Keratinocyte (primary cell): ENCODE data around the gene AGR2. TPM values are rescaled to one million over a fixed set of nuclear protein-coding genes. Genes with fewer than 3 reads are reported as not detected.
A peak's percentile ranks its signal among the peaks of the same experiment; 100 is the strongest.

Experiments used
- DNase-seq: peaks from one replicate; pipeline ENCODE4 v3.0.0-alpha.2; 2011; ENCODE audit warnings: low read depth, missing footprints, low spot score
- FAIRE-seq: peaks from 2 replicates; lab custom pipeline; 2011; peaks lifted over from hg19 to GRCh38; lab: Jason Lieb, UNC
- H2AFZ ChIP-seq: 2 replicates; pipeline ENCODE4 v1.6.0; 2012; ENCODE audit warnings: low read length, control low read depth, inconsistent platforms; ENCODE audit not compliant: control insufficient read depth
- H3K27ac ChIP-seq: 2 replicates; pipeline ENCODE4 v1.5.1; 2011; ENCODE audit warnings: low read length; ENCODE audit not compliant: control insufficient read depth, insufficient read depth
- H3K27me3 ChIP-seq: 3 replicates; pipeline ENCODE4 v1.6.0; 2011; ENCODE audit warnings: low read length; ENCODE audit not compliant: control insufficient read depth, insufficient read depth; ENCODE audit errors: extremely low read depth
- H3K36me3 ChIP-seq, 2 experiments: 2 replicates in 1 of 2; 3 replicates in 1 of 2; pipeline ENCODE4 v1.5.1; 2011; ENCODE audit warnings: low read length in 2 of 2, mild to moderate bottlenecking in 1 of 2; ENCODE audit not compliant: control insufficient read depth in 2 of 2, insufficient read depth in 2 of 2; ENCODE audit errors: extremely low read depth in 1 of 2
- H3K4me1 ChIP-seq: 3 replicates; pipeline ENCODE4 v1.5.1; 2011; ENCODE audit warnings: low read length; ENCODE audit not compliant: control insufficient read depth, insufficient read depth; ENCODE audit errors: extremely low read depth
- H3K4me2 ChIP-seq: 3 replicates; pipeline ENCODE4 v1.6.0; 2011; ENCODE audit warnings: low read depth, low read length; ENCODE audit not compliant: control insufficient read depth, insufficient read depth; ENCODE audit errors: extremely low read depth
- H3K4me3 ChIP-seq, 3 experiments: fragments of 200-600 bp in 1 of 3; sonication (generic) in 1 of 3; 2 replicates in 2 of 3; 3 replicates in 1 of 3; pipeline ENCODE4 v1.5.1; 2011 to 2016; ENCODE audit warnings: low read length in 3 of 3, mild to moderate bottlenecking in 3 of 3, control low read depth in 2 of 3, inconsistent platforms in 1 of 3, low read depth in 1 of 3, mixed read lengths in 1 of 3, mixed run types in 1 of 3, moderate library complexity in 1 of 3; ENCODE audit not compliant: control insufficient read depth in 2 of 3, insufficient read depth in 2 of 3; ENCODE audit errors: extremely low read depth in 1 of 3
- H3K79me2 ChIP-seq: 2 replicates; pipeline ENCODE4 v1.6.0; 2012; ENCODE audit warnings: low read length; ENCODE audit not compliant: control insufficient read depth, insufficient read depth
- H3K9ac ChIP-seq: 3 replicates; pipeline ENCODE4 v1.6.0; 2011; ENCODE audit warnings: low read length; ENCODE audit not compliant: control insufficient read depth, insufficient read depth; ENCODE audit errors: extremely low read depth
- H3K9me1 ChIP-seq: 3 replicates; pipeline ENCODE4 v1.6.0; 2011; ENCODE audit warnings: low read length; ENCODE audit not compliant: control insufficient read depth, insufficient read depth; ENCODE audit errors: extremely low read depth
- H3K9me3 ChIP-seq: 2 replicates; pipeline ENCODE4 v1.5.1; 2012; ENCODE audit warnings: low read depth, low read length; ENCODE audit not compliant: control insufficient read depth
- H4K20me1 ChIP-seq: 3 replicates; pipeline ENCODE4 v1.6.0; 2011; ENCODE audit warnings: low read length; ENCODE audit not compliant: control insufficient read depth, insufficient read depth; ENCODE audit errors: extremely low read depth
- CTCF ChIP-seq, 3 experiments: IDR thresholded peaks in 1 of 3; conservative IDR thresholded peaks in 1 of 3; optimal IDR thresholded peaks in 1 of 3; 2 replicates in 2 of 3; 3 replicates in 1 of 3; pipeline versions ENCODE3 to v1.5.1; 2011; ENCODE audit warnings: low read length in 3 of 3, mild to moderate bottlenecking in 3 of 3, moderate library complexity in 2 of 3, control low read depth in 1 of 3, inconsistent platforms in 1 of 3; ENCODE audit not compliant: insufficient read depth in 2 of 3; ENCODE audit errors: extremely low read depth in 1 of 3
- EZH2 ChIP-seq: IDR thresholded peaks from one replicate; pipeline ENCODE4 v1.6.1; 2012; ENCODE audit warnings: inconsistent platforms, mild to moderate bottlenecking, low read length, moderate library complexity
- dilution Hi-C: fragments of 300-500 bp; cut with MboI; formaldehyde crosslinking; loops from one replicate; pipeline ENCODE4 v1.7.0; 2020; ENCODE audit warnings: low sequenced_read_pairs; ENCODE audit not compliant: extremely low pct_ligation_motif_present
- polyA plus RNA-seq, 5 experiments: library from polyadenylated mRNA; depleted of rRNA in 3 of 5; stranded (reverse) in 3 of 5; stranded (forward) in 1 of 5; unstranded in 1 of 5; fragments of >200 nt; gene quantifications; 1 replicate in 1 of 5; 2 replicates in 3 of 5; 3 replicates in 1 of 5; pipeline versions ENCODE4 v1.2.1 to v1.2.3, GENCODE V29; 2011 to 2012; ENCODE audit warnings: missing spikeins in 2 of 5, low read depth in 1 of 5, low replicate concordance in 1 of 5

The AGR2 gene
- polyA plus RNA-seq, 1 donor (not counting 4 experiments of a cell fraction or from before 2014, with no cell fraction given): 2.3 TPM

GRCh38 chr7:16849296-16850148 is 44.7 kb upstream of the AGR2 start:
- Histone ChIP-seq H3K27ac (no peak overlapping the region), H3K4me1 (peaks cover 10% of the 10 kb centered on the region), H3K9me1 (no peaks in the 10 kb centered on the region), H3K4me3 (no peak overlapping the region), H3K4me2 (no peak overlapping the region), H2AFZ (no peak overlapping the region), H3K27me3 (no peaks in the 10 kb centered on the region), H3K36me3 (no peaks in the 10 kb centered on the region), H3K9me3 (no peaks in the 10 kb centered on the region), H3K79me2 (no peaks in the 10 kb centered on the region), H4K20me1 (no peaks in the 10 kb centered on the region), H3K9ac (no peak overlapping the region)
- TF ChIP-seq CTCF (optimal IDR thresholded peaks at IDR 0.05 in 1 of 3, IDR thresholded peaks at IDR 0.05 in 1 of 3, conservative IDR thresholded peaks at IDR 0.05 in 1 of 3; ENCODE audit: extremely low read depth in 1 of 3, insufficient read depth in 2 of 3, low read length in 3 of 3) (no peak), EZH2 (no peak)
- no peak for DNase-seq
- dilution Hi-C loops: no loop called here
- FAIRE-seq: no peak

DNA sequence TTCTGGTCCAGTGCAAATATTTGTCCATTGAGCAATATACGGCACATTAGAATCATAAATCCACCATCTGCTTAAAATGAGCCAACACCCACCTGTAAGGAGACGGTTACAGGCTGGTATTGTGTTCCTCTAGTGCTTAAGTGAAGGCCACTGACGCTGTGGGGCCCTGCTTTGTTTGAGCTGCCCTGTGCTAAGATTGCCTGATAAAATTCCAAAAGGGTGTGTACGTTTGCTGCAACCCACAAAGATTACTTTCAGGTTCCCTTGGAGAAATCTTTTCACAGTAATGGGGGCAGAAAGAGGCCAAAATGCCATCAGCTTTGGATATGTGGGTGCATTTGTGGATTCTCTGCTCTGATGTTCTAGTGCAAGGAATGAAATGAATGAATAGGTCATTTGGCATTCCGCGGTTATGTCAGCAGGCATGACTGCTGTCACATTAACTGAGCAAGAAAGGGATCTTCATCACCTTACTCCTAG is 42.6 kb upstream of the AGR2 start:
- TF ChIP-seq EZH2: no peak
- no peak for TF ChIP-seq CTCF (optimal IDR thresholded peaks at IDR 0.05 in 1 of 3, IDR thresholded peaks at IDR 0.05 in 1 of 3, conservative IDR thresholded peaks at IDR 0.05 in 1 of 3; ENCODE audit: extremely low read depth in 1 of 3, insufficient read depth in 2 of 3, low read length in 3 of 3)
- peak overlapping the region; percentile 8 for H3K4me2 ChIP-seq
- H2AFZ ChIP-seq: no peak overlapping the region
- dilution Hi-C loops: no loop called here
- H3K9me1 ChIP-seq: no peaks in the 10 kb centered on the region
- H3K36me3 ChIP-seq: no peaks in the 10 kb centered on the region
- no peak for DNase-seq
- H4K20me1 ChIP-seq: no peaks in the 10 kb centered on the region
- no peak overlapping the region for H3K4me3 ChIP-seq
- H3K79me2 ChIP-seq: no peaks in the 10 kb centered on the region
- H3K9ac ChIP-seq: no peak overlapping the region
- H3K27ac ChIP-seq: no peak overlapping the region
- H3K9me3 ChIP-seq: no peaks in the 10 kb centered on the region
- H3K4me1 ChIP-seq: peaks cover 10% of the 10 kb centered on the region
- H3K27me3 ChIP-seq: no peaks in the 10 kb centered on the region
- FAIRE-seq: no peak
